ENCODE data around the gene PHF21B.

- TF ChIP-seq CTCF (IDR thresholded peaks at IDR 0.05): no peak
- no peak for TF ChIP-seq POLR2A (IDR thresholded peaks at IDR 0.05)
Measured at GRCh38 chr22:45006111-45006963, 3.5 kb downstream of the PHF21B start.

All from suprapubic skin (tissue), 3 donors.